ENCODE measurements around the gene MEG3. TPM values are rescaled to one million over a fixed set of nuclear protein-coding genes. Genes with fewer than 3 reads are reported as not detected.

MEG3 gene
- total RNA-seq, 1 experiment from 2014 or later: not detected

DNA sequence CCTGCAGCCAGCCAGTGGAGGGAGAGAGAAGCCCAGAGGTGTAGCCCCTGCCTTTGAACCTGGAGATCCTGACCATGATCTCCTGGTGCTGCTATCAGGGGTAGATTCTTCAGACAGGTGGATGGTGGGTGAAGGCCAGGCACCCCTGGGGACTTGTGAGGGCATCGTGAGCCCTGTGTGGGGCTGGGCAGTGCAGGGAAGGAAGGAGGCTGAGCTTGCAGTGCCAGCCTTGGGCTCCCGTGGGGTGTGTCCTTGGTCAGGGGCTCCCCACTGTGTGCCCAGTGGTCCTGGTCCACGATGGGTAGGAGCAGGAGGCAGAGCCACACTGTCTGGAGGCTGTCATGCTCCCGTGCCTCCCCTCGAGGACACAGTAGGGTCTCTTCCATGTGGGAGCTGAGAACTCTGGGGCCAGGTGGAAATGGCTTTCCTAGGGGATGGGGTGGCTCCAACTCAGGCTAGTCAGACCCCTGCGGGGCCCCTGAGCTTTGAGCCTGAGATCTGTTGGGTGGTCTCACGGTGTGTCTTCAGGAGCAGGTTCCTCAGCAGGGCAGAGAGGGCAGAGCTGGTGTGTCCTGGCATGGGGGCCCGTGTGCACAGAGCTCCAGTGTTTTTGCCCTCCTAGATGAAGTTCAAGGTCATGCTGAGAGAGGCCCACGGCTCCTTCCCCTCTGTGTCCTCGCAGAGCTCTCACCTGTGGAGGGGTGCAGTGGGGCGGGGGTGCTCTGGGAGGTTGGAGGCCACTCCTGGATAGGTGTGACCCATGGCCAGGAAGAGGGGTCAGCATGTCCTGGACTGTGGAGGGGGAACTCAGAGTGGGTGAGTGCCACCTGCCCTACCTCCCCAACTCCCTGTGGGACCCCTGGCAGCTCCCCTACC lies 52.6 kb downstream of the MEG3 start:
- Mint-ChIP-seq H3K27ac (ENCODE audit: unreplicated experiment) (no peak overlapping the region), H3K9me3 (ENCODE audit: low read depth, unreplicated experiment) (peaks cover 6% of the 10 kb centered on the region), H3K4me1 (ENCODE audit: low read depth, unreplicated experiment) (no peaks in the 10 kb centered on the region), H3K4me3 (ENCODE audit: low read depth, unreplicated experiment) (no peak overlapping the region), H3K36me3 (ENCODE audit: insufficient read depth, unreplicated experiment) (peaks cover 5% of the 10 kb centered on the region), H3K27me3 (ENCODE audit: unreplicated experiment) (no peaks in the 10 kb centered on the region)
- intact Hi-C loops (cut with micrococcal nuclease; ENCODE audit: unreplicated experiment): no loop called here
- TF ChIP-seq, protein P1, sequence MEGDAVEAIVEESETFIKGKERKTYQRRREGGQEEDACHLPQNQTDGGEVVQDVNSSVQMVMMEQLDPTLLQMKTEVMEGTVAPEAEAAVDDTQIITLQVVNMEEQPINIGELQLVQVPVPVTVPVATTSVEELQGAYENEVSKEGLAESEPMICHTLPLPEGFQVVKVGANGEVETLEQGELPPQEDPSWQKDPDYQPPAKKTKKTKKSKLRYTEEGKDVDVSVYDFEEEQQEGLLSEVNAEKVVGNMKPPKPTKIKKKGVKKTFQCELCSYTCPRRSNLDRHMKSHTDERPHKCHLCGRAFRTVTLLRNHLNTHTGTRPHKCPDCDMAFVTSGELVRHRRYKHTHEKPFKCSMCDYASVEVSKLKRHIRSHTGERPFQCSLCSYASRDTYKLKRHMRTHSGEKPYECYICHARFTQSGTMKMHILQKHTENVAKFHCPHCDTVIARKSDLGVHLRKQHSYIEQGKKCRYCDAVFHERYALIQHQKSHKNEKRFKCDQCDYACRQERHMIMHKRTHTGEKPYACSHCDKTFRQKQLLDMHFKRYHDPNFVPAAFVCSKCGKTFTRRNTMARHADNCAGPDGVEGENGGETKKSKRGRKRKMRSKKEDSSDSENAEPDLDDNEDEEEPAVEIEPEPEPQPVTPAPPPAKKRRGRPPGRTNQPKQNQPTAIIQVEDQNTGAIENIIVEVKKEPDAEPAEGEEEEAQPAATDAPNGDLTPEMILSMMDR (IDR thresholded peaks at IDR 0.05; ENCODE audit: unreplicated experiment): no peak
- CTCF ChIA-PET: interaction anchor here (0.6 to 0.7 kb wide), 2 partner anchors 21 to 589 kb away, joined by 3 to 4 read pairs; no protein-coding TSS in a partner anchor
- BruUV-seq (replicated peaks): no TSS peak
- DNase-seq: no peak

GRCh38 chr14:100879194-100879593 lies 53.3 kb downstream of the MEG3 start:
- CTCF ChIA-PET: no interaction called here
- no peak overlapping the region for H3K4me3 Mint-ChIP-seq (ENCODE audit: low read depth, unreplicated experiment)
- no peaks in the 10 kb centered on the region for H3K27me3 Mint-ChIP-seq (ENCODE audit: unreplicated experiment)
- no TSS peak for BruUV-seq (replicated peaks)
- H3K4me1 Mint-ChIP-seq (ENCODE audit: low read depth, unreplicated experiment): no peaks in the 10 kb centered on the region
- DNase-seq: no peak
- peaks cover 8% of the 10 kb centered on the region for H3K9me3 Mint-ChIP-seq (ENCODE audit: low read depth, unreplicated experiment)
- intact Hi-C loops (cut with micrococcal nuclease; ENCODE audit: unreplicated experiment): no loop called here
- TF ChIP-seq, protein P1 (IDR thresholded peaks at IDR 0.05; ENCODE audit: unreplicated experiment): no peak
- peaks cover 5% of the 10 kb centered on the region for H3K36me3 Mint-ChIP-seq (ENCODE audit: insufficient read depth, unreplicated experiment)
- no peak overlapping the region for H3K27ac Mint-ChIP-seq (ENCODE audit: unreplicated experiment)

- Mint-ChIP-seq H3K27me3 (ENCODE audit: unreplicated experiment) (no peaks in the 10 kb centered on the region), H3K9me3 (ENCODE audit: low read depth, unreplicated experiment) (peaks cover 14% of the 10 kb centered on the region), H3K4me1 (ENCODE audit: low read depth, unreplicated experiment) (no peaks in the 10 kb centered on the region), H3K27ac (ENCODE audit: unreplicated experiment) (no peak overlapping the region), H3K36me3 (ENCODE audit: insufficient read depth, unreplicated experiment) (peaks cover 5% of the 10 kb centered on the region), H3K4me3 (ENCODE audit: low read depth, unreplicated experiment) (no peak overlapping the region)
- intact Hi-C loops (cut with micrococcal nuclease; ENCODE audit: unreplicated experiment): no loop called here
- CTCF ChIA-PET: no interaction called here
- BruUV-seq (replicated peaks): no TSS peak
- DNase-seq: no peak
- TF ChIP-seq, protein P1 (IDR thresholded peaks at IDR 0.05; ENCODE audit: unreplicated experiment): no peak
Measured at GRCh38 chr14:100879782-100880181, 53.9 kb downstream of the MEG3 start.

DNA sequence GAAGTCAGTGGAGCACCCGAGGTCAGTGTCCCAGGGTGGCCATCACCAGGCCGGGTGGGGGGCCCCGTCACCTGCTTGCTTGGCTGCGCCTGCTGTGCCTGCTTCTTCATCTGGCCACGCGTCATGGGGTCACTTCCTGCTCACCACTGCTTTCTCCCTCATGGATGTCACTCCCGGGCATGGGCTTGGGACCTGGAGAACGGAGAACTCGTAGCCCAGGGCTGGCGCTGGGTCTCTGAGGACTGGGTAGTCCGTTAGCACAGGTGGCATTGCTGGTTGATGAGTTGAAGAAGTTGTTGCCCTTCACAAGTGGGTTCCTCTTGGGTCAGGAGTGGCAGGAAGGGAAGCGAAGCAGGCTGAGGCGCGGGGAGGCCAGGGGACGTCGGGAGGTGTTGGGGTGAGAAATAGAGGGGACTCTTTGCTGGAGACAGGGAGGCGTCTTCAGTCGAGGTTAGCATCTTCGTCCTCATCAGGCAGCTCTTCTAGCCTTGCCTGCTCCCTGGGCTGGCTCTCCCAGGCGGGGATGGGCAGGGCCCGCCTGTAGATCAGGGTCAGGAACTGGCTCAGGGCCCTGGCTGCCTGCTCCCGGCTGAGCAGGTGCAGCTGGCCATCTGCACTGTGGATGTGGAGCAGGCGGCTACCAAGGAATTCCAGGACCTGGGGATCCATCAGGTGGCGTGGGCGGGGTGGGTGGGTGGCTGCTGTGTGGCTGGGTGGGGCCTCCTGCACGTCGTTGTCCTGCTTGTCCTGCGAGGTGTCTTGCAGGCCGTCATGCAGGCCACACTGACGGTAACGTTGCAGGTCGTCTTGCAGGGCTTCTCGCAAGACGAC lies 54.6 kb downstream of the MEG3 start:
- intact Hi-C loops (cut with micrococcal nuclease; ENCODE audit: unreplicated experiment): no loop called here
- peaks cover 5% of the 10 kb centered on the region for H3K36me3 Mint-ChIP-seq (ENCODE audit: insufficient read depth, unreplicated experiment)
- DNase-seq: no peak
- no TSS peak for BruUV-seq (replicated peaks)
- TF ChIP-seq, protein P1 (IDR thresholded peaks at IDR 0.05; ENCODE audit: unreplicated experiment): no peak
- peaks cover 14% of the 10 kb centered on the region for H3K9me3 Mint-ChIP-seq (ENCODE audit: low read depth, unreplicated experiment)
- no peak overlapping the region for H3K27ac Mint-ChIP-seq (ENCODE audit: unreplicated experiment)
- CTCF ChIA-PET: no interaction called here
- H3K4me3 Mint-ChIP-seq (ENCODE audit: low read depth, unreplicated experiment): no peak overlapping the region
- no peaks in the 10 kb centered on the region for H3K27me3 Mint-ChIP-seq (ENCODE audit: unreplicated experiment)
- H3K4me1 Mint-ChIP-seq (ENCODE audit: low read depth, unreplicated experiment): no peaks in the 10 kb centered on the region

All from Calu3 (cell line).